ENCODE measurements around the gene SPATS2.

SPATS2 gene

DNA sequence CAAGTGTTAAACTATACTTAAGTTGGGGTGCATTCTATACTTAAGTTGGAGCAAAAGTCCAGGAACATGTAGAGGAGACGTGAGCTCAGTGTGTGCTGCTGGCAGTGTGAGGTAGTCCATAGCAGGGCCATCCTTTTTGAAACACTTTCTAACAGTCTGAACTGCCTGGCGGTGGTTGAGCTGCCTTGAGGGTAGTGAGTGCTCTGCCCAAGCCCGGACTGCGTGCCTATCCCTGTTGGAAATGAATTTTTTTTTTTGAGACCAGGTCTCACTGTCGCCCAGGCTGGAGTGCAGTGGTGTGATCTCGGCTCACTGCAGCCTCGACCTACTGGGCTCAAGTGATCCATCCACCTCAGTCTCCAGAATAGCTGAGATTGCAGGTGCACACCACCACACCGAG, 185.6 kb downstream of the SPATS2 start:
- DNase-seq (ENCODE audit: extremely low spot score): no peak
- POLR2A ChIA-PET: no interaction called here
- CTCF ChIA-PET: interaction anchor here (0.7 to 5.4 kb wide), 14 partner anchors 9 to 205 kb away, joined by 3 to 51 read pairs (median 6); partner anchors contain the start of gene PRPF40B
- TF ChIP-seq, protein P1, sequence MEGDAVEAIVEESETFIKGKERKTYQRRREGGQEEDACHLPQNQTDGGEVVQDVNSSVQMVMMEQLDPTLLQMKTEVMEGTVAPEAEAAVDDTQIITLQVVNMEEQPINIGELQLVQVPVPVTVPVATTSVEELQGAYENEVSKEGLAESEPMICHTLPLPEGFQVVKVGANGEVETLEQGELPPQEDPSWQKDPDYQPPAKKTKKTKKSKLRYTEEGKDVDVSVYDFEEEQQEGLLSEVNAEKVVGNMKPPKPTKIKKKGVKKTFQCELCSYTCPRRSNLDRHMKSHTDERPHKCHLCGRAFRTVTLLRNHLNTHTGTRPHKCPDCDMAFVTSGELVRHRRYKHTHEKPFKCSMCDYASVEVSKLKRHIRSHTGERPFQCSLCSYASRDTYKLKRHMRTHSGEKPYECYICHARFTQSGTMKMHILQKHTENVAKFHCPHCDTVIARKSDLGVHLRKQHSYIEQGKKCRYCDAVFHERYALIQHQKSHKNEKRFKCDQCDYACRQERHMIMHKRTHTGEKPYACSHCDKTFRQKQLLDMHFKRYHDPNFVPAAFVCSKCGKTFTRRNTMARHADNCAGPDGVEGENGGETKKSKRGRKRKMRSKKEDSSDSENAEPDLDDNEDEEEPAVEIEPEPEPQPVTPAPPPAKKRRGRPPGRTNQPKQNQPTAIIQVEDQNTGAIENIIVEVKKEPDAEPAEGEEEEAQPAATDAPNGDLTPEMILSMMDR (IDR thresholded peaks at IDR 0.05; ENCODE audit: control extremely low read depth, extremely low read depth, low read depth, missing control alignments): no peak

DNA sequence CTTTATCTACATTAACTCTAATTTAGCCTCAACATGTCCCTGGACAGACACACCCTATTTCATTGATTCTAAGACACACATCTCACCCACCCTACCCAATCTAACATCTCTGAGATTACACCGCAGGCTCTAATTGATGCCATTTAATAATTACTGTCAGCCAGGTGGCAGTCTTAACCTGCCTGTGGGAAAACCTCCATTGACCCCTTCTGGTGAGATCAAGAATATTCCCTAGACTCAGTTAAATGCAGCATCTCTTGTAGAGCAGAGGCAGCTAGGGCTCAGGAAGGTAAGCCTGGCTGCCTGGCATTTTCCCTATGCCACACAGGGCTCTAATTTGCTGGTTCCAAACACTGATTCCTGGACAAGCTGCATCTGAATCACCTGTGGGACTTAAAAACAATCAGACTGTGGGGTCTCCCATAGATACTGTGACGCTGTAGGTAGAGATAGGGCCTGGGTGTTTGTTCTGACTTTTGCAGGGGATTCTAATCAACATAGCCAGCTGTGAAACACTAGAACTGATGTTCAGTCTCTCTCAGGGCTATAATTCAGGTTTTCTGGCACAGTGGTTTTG, 186.3 kb downstream of the SPATS2 start:
- ChIA-PET CTCF (interaction anchor here (0.6 to 5.4 kb wide), 22 partner anchors 9 to 533 kb away, joined by 3 to 51 read pairs (median 4); partner anchors contain the start of genes MCRS1, PRPF40B and SPATS2), POLR2A (no interaction called here)
- peak; percentile 67 for DNase-seq (ENCODE audit: extremely low spot score)
- TF ChIP-seq, protein P1 (IDR thresholded peaks at IDR 0.05; ENCODE audit: control extremely low read depth, extremely low read depth, low read depth, missing control alignments): peak; percentile 56

DNA sequence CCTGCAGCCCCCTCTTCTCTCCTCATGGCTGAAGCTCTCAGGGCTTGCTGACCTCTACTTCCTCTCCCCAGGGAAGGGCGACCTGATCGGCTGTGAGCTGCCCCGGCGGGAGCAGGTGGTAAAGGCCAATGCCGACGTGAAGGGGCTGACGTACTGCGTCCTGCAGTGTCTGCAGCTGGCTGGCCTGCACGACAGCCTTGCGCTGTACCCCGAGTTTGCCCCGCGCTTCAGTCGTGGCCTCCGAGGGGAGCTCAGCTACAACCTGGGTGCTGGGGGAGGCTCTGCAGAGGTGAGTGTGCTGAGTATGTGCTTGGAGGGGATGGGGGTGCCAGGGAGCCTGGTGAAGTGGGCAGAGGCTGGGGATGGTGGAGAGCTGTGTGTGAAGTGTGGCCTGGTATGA, 187.0 kb downstream of the SPATS2 start:
- ChIA-PET POLR2A (interaction anchor here (0.6 kb wide), 1 partner anchor 560 kb away, joined by 5 read pairs; no protein-coding TSS in a partner anchor), CTCF (interaction anchor here (0.6 to 5.4 kb wide), 19 partner anchors 8 to 534 kb away, joined by 3 to 51 read pairs (median 4); partner anchors contain the start of genes MCRS1, PRPF40B and SPATS2)
- no peak for DNase-seq (ENCODE audit: extremely low spot score)
- TF ChIP-seq, protein P1 (IDR thresholded peaks at IDR 0.05; ENCODE audit: control extremely low read depth, extremely low read depth, low read depth, missing control alignments): no peak

DNA sequence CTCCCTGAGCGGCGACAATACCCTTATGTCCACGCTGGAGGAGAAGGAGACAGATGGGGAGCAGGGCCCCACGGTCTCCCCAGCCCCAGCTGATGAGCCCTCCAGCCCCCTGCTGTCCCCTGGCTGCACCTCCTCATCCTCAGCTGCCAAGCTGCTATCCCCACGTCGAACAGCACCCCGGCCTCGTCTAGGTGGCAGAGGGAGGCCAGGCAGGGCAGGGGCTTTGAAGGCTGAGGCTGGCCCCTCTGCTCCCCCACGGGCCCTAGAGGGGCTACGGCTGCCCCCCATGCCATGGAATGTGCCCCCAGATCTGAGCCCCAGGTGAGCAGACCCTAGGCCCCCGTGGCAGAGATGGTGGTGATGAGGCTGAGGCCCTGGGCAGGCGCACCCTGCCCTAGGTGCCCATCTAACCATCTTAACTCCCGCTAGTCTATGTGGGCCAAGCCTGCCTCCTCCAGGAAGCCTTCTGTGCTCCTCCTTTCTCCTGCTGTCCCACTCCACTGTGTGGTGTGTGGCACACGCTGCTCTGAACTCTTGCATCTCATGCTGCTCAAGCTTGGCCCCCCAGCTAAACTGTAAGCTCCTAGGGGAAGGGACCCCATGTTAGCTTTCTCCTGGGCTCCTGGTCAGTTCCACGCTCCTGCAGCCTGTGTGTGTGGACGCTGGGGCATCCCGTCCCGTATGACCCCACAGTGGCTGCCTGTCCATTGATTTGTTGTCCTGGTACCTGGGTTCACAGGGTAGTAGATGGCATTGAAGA, 188.5 kb downstream of the SPATS2 start:
- POLR2A ChIA-PET: interaction anchor here (0.7 kb wide), 1 partner anchor 462 kb away, joined by 4 read pairs; no protein-coding TSS in a partner anchor
- DNase-seq (ENCODE audit: extremely low spot score): no peak
- CTCF ChIA-PET: interaction anchor here (1.1 to 5.4 kb wide), 6 partner anchors 16 to 224 kb away, joined by 3 to 51 read pairs (median 5); no protein-coding TSS in a partner anchor
- TF ChIP-seq, protein P1 (IDR thresholded peaks at IDR 0.05; ENCODE audit: control extremely low read depth, extremely low read depth, low read depth, missing control alignments): no peak

DNA sequence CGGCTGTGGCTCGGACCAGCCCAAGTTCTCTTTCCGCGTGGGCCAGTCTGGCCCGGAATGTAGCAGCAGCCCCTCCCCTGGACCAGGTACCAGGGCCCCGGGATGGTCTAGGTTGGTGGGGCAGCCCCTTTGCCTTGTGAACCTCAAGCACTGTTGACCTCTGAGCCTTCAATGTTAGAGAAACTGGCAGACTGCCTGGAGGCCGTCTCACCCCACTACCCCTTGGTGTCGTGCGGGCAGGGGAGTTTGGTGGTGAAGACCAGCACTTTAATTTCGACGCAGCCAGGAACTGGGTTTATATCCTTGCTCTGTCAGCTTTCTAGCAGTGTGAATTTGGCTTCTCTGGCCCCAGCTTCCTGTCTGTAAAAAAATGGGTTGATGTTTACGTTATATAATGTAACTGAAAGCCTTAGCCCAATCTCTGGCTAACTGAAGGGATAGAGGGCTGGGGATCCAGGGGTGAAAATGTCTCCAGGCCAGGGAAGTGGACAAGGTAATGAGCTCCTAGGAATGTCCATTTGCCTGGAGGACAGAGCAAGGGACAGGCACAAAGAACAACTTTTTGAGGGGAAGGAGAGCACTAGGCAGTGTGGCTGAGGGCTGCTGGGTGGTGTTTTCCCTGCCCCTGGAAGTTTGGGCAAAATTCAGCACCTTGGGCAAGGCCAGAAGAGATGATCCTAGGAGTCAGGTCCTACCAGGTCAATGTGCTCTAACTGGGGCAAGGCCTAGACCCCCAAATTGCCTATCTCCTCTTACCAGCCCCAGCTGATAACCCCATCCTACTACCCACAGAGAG, 189.3 kb downstream of the SPATS2 start:
- POLR2A ChIA-PET: interaction anchor here (0.6 to 1.2 kb wide), 2 partner anchors 10 to 359 kb away, joined by 4 to 5 read pairs; no protein-coding TSS in a partner anchor
- TF ChIP-seq, protein P1 (IDR thresholded peaks at IDR 0.05; ENCODE audit: control extremely low read depth, extremely low read depth, low read depth, missing control alignments): no peak

More for the DNA sequence above, 189.3 kb downstream of the SPATS2 start:
- DNase-seq (ENCODE audit: extremely low spot score): no peak
- CTCF ChIA-PET: interaction anchor here (1.2 to 5.4 kb wide), 4 partner anchors 17 to 199 kb away, joined by 3 to 51 read pairs (median 8); no protein-coding TSS in a partner anchor

Data from GM10248 (cell line).